Retina (tissue), 1 donor: ENCODE data around the gene RGS7.
"Not testable (repeated sequence)": the region's sequence is repeated elsewhere in the genome, so short reads cannot be mapped to it uniquely, and the experiment has no call there.

Experiments used
- DNase-seq: peaks from one replicate; pipeline ENCODE4 v3.0.0-alpha.2; 2016

RGS7 gene

DNA sequence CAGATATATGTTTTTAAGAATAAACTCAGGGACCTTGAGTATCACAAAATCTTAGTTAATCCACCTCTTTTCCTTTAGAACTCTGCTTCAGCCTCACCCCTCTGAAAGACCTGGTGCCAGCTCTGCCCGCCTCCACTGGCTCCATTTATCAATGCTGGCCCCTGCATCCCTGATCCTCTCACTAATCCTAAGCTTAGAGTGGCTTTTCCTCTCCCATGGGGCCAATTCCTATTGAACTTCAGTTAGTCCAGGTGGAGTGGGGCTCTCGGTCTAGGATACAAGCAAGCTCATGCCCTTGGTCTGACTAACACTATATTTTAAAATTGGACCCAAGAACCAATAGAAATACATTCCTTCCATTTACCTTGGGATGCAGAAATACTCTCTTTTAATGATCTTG is 87.0 kb downstream of the RGS7 start:
- DNase-seq, result no peak

DNA sequence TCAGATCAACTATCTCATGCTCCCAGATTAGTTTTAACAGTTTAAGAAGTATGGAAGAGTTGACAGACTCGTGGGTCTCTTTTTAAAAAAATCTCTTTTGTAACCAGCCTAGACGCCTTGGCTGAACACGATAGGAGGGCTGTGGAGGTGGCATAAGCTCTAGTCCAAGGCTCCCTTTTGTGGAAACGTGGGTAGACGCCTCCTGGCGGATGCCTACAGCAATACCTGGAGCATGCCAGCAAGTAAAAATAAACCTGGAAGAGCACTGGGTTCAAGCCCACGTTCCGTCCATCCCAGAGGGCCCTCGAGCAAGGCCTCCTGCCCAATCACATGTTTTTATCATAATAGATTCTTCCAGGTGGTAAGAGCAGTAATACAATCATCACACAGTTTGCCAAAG is 87.9 kb downstream of the RGS7 start:
- no peak for DNase-seq

DNA sequence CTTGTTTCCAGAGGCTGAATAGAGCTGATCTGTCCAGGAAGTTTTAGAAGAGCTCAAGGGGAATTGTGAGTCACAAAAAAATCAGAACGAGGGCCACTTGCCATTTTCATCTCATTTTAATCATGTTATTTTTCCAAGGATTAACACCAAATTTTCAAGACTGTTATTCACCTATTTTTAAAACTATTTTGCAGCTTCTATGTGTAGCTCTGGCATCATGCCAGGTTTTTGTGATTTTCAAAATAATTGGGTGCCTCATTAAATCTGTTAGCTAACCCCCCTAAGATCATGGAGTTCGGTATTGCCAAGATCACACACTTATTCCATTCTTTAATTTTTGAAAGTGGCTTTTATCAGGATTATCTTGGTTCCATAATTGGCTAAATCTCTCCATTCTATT is 90.9 kb downstream of the RGS7 start:
- DNase-seq, result no peak

DNA sequence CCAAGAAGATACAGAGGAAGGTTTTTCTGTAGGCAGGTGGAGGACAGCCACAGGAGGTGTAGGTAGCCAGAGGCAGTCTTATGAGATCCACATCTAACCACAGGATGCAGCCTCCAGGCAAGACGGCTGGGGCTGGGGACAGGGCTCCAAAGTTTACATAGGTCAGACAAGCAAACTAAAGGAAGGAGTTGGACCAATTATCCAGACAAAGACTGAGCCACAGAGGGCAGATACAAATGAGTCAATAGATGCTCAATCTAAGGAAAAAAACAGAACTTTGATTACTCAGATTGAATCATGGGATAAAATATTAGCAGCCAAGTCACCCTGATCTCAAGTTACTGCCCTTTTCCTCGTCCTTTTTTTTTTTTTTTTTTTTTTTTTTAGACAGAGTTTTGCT is 91.6 kb downstream of the RGS7 start:
- no peak for DNase-seq

DNA sequence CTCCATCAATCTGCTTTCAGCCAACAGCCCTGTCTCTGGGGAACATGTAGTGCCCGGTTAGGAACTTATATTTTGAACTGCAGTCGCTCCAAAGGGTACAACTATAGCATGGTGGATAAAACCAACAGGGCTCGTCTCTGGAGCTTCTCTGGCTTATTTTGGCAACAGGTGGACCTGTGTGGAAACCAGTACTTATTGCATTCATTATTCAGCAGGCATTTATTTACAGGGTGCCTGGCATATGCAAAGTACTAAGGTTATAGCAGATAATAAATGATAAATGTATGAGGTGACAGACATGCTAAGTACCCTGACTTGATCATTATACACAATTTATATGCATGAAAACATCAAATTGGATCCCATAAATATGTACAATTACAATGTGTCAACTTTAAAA is 93.7 kb downstream of the RGS7 start:
- DNase-seq, result no peak

DNA sequence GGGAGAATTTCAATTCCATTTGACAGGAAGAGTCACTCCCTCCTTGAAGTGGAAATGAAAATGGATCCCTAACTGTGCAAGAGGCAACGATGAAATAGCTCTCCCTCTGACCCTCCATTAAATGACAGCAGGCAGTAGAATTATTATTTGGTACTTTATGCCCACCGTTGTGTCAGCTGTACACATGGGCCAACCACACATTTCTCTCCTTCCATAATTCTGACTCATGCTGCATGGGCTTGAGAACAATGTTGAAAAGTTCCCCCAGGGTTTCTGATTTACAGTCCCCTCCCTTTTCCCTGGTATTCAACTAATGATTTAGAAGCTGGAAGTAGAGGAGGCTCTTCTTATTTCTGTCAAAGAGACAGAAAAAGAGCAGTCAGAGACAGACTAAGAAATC is 103.5 kb downstream of the RGS7 start:
- no peak for DNase-seq

DNA sequence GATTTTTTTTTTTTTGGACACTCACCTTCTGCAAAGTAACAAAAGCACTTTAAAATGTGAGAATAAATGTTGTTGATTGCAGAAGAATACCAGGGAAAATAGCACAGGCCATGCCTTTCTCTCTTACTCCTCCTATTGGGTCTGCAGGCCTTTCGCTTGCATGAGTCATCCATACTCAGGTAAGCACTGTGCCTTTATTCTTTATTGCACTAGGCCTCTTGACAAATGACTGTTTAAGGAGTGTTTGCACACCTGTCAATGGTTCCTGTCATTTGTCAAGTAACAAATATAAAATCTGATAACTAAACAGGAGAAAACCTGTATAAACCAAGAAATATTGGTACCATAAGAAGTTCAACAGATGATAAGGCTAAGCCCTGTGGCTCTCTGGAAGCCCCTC is 106.5 kb downstream of the RGS7 start:
- DNase-seq, result no peak

DNA sequence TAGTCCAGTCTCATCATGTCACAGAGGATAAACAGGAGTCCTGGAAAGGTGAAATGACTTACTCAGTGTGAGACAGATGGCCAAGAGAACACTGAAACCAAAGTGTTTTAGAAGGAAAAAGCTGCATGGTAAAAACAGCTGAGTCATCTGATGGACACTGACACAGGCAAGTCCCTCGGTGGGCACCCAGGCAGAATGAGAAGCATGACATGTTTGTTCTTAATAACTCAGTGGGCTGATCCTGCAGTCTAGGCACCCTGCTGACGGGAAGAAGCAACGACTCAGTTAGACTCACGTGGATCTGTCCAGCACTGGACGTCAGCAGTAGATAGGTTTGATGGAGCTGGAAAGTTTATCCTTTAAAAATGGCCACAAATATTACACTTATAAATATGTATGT is 116.9 kb downstream of the RGS7 start:
- DNase-seq, result peak; percentile 49

DNA sequence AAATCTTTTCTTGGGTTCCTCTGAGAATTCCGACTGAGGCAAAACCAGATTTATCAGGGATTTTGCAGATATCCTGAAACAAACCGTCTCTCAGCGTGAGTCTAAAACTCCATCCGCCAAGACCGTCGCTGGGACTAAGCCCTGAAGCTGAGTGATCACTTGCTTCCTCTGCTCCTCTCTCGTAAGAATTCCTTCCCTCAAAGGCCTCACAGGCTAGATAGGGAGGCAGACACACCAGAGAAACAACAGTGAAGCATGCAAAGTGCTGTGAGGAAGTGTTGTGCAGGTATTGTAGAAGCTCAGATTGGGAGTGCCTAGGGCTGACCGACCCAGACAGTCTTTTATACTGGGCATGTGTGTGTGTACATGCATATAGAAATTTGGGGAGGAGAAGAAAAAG is 119.1 kb downstream of the RGS7 start:
- no peak for DNase-seq

DNA sequence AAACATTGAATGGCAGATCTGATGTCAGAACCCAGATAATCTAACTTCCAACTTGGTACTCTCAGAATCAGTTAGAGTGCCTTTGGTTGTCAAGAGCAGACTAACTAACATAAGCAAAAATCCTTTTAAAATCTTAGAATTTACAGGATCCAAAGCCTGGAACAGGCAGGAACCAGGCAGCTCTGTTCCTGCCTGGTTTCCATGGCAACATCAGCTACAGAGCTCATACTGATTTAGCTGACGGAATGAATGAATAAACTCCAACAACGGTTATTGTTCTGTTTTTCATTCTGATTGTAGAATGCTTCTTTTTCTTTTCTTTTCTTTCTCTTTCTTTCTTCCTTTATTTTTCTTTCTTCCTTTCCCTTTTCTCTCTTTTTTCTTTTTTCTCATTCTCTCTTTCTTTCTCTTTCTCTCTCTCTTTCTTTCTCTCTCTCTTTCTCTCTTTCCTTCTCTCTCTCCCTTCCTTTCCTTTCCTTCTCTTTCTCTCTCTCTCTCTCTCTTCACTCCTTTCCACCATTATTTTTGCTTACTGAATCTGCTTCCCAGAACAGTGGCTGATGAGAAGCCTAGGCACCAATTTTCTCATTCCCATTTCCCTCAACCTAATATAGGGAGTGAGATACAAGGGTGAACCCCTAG is 121.6 kb downstream of the RGS7 start:
- DNase-seq, result peak; percentile 19

DNA sequence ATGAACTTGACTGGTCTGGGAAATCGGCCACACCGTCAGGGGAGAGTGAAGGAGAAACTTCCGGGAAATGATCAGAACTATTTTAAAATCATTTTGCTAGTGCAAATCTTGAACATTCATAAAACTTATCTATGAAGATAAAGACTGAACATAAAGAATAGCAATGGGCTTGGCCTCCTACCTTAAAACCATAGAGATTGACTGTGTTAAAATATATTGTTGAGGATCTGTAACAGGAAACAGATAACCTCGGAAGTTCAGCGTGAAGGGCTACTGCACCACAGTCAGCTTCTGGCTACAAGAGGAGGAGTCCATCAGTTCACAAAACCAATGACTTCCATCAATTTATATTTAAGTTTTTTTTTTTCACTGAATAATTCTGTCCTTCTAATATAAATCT is 127.3 kb downstream of the RGS7 start:
- DNase-seq, result no peak

DNA sequence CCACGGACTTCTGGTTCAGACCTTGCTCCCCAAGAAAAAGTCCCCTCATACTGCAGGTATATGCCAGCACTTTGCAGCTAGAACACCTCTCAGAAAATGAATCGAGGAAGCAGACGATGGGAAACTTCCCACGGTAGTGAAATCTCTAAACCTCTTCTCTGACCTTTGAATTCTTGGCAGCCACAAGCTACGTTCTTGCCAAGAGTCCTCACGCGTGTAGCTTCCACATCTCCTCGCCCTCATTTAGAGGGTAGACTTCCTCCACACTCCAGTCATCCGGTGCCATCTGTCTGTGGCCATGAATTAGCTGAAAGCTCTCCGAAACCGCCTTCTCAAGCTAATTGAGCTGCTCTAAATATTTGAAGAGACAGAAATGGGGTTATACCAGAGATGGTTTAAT is 127.8 kb downstream of the RGS7 start:
- DNase-seq, result peak; percentile 21

DNA sequence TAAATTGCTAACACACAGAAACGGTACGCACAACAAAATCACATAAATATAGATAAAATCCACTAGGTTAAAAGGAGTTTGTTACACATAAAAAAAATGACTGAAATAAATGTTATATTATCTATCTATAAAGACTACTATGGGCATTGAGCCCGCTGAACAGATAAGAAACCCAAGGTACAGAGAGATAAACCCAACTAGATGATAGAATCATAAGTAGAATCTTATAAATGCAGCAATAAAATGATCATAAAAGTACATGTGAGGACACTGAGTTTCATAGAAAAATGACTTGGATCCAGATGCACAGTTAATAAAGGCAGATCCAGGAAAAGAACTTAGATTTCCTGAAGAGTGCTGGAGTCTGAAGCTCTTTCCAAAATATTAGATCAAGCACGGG is 128.7 kb downstream of the RGS7 start:
- no peak for DNase-seq

DNA sequence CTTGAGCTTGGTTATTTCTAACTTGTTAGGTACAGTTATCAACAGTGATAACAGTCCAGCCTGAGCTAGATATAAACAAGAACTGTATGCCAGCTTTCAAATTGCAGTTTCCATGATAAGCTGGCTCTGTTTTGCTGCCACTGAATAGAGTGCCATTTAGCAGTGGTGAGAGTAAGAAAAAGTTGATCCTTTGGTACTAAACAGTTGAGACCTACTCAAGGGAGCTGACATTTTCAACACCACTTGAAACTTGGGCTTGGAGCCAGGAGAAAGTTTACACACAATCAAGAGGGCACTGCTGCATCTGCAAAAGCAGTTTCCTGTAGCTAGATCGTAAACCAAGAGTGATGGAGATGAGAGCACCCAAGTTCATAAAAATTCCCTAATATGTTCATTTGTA is 131.3 kb downstream of the RGS7 start:
- DNase-seq, result no peak

DNA sequence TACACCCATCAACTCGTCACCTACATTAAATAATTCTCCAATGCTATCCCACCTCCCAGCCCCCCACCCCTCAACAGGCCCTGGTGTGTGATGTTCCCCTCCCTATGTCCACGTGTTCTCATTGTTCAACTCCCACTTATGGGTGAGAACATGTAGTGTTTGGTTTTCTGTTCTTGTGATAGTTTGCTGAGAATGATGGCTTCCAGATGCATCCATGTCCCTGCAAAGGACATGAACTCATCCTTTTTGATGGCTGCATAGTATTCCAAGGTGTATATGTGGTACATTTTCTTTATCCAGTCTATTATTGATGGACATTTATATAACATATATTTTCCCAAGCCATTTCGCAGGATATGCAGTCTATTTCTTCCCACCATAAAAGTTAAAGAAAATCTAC is 132.8 kb downstream of the RGS7 start:
- not testable (repeated sequence) for DNase-seq

DNA sequence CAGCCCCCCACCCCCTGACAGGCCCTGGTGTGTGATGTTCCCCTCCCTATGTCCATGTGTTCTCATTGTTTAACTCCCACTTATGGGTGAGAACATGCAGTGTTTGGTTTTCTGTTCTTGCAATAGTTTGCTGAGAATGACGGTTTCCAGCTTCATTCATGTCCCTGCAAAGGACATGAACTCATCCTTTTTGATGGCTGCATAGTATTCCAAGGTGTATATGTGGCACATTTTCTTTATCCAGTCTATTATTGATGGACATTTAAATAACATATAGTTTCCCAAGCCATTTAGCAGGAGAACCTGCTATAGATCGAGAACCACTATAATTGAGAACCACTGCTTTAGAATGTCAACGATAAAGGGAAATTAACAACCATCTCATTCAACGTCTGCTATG is 134.2 kb downstream of the RGS7 start:
- not testable (repeated sequence) for DNase-seq

DNA sequence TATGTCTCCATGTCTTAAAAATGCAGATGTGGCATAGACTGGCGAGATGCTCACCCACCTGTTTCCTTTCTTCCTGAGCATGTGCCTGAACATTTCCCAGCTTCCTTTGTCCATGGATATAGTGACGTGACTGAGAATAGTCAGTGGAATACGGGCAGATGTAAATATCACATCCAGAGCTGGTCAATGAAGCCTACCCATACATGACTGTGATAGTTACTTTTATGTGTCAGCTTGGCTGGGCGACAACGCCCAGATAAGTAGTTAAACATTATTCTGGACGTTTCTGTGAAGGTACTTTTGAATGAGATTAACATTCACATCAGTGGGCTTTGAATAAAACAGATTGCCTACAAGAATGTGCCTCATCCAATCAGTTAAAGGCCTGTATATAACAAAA is 135.7 kb downstream of the RGS7 start:
- DNase-seq, result no peak

DNA sequence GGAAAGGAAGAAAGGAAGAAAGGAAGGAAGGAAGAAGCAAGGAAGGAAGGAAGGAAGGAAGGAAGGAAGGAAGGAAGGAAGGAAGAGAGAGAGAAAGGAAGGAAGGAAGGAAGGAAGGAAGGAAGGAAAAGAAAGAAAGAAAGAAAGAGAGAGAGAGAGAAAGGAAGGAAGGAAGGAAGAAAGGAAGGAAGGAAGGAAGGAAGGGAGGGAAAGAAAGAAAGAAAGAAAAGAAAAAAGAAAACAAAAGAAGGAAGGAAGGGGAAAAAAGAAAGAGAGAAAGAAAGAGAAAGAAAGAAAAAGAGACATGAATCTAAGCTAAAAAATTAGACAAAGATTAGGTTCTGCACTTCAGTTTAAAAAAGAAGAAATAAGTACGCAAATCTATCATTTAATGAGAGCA is 136.1 kb downstream of the RGS7 start:
- not testable (repeated sequence) for DNase-seq

DNA sequence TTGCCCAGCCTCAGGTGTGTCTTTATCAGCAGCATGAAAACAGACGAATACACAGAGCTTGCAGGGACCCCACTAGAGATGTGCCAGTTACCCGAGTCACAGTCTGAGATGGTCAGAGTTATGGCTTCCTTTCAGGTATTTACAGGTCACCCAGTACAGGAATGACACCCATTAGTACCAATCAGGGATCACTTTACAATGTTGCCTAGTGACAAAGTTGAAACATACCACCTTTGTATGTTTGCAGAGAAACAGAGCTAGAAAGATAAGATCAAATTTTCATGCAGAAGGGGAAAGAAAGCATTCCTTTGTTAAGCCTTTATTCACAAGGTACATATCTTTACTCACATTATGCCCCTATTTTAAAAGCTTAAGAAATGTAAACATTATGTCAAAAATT is 137.6 kb downstream of the RGS7 start:
- DNase-seq, result no peak

DNA sequence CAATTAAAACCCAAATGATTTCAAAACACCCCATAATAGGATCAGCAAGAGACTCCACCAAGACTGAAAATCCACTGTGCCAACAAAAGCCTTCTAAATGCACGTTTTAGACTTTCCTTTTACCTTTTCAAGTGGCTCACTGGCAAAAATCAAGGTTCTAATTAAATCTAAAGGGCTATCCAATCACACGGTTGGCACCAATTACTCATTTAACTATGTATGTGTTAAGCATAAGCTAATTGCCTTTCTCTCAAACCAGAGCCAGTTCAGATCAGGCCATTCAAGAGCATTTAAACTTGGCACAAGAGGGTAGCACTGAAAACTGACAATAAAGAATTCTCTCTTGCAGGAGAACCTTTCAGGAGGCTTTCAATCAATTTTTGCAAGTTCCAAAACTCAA is 139.5 kb downstream of the RGS7 start:
- no peak for DNase-seq

DNA sequence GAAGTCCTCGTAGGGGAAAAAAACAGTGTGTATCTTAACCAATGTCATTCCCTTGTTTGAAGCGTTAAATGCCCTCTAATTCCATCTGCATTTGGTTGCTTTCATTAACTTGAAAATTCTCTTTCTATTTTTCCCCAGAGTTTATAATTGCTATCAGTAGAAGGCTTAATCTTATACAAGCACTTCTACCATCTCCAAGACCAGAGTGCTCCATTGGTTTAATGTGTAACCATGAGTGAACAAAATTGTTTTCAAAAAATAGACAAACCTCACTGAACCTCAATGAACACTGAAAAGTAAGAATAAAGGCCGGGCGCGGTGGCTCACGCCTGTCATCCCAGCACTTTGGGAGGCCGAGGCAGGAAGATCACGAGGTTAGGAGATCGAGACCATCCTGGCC is 141.3 kb downstream of the RGS7 start:
- DNase-seq, result no peak

DNA sequence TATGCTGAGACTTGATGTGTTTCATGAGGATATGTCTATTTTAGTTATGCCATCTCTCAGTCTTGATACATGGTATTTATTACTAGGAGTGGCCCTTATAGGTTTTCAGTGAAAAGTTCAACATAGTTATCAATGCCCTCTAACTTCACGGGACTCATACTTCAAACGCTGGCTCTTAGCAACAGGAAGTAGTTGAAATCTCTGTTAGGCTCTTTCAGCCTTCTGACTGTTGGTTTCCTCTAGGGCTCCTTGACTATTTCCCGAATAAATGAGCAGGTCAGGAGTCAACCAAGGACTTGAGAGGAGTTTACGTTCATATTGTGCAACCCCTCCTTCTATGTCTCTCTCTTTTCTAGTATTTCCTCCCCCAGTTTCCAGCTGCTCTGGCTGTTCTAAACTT is 141.8 kb downstream of the RGS7 start:
- DNase-seq, result no peak

DNA sequence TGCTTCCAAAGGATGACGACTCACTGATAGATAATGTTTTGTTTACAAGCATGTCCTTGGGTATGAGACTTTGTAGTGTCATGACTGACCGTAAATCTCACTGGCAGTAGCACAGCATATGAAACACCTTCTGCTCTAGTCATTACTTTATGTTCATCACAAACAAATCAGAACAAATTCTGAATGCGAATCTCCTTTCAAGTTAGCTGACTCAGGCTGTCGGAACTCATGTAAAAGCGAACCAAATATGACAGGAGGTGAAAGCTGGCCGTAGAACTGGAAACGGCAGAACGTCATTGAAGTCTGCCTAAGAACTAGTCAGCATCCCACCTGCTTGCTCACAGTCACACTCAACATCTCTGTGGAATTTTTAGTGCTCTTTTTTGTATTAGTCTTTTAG is 143.9 kb downstream of the RGS7 start:
- DNase-seq, result no peak

DNA sequence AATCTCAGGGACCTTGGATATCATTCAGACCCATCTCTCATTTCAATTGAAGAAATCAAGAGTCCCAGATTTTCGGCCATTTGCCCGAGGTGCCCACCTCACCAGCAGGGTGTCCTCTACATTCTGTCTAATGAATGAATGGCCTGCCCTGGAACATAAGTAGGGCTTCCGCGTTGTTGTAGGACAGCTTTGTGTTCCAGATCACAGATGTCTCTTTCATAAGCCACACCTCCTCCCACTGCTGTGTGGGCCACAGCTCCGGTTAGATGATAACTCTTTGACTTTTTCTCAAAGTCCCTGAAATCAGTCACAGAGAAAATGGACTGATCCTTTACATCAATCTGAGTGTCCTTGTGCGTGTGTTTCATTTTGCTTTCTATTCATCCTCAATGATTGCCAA is 144.4 kb downstream of the RGS7 start:
- DNase-seq, result no peak

DNA sequence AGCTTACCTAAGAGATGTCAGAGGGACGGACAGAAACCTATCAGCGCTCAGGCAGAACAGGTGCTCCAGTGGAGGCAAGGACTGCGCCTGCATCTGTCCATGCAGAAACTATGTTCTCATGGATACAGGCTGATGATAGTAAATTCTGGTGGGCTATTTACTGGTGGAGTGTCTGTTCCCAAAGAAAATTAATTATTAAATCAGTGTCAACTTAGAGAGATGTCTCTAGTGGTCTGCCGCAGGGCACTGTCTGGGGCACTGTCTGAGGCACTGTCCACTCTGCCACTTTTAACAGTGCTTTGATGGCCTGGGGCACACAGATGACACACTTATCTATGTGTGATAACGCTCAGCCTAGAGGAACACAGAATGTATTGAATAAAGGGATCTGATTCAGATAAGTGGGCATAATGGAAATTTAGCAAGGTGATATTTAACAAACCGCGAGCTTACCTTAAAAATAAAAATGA is 148.1 kb downstream of the RGS7 start:
- peak; percentile 35 for DNase-seq

DNA sequence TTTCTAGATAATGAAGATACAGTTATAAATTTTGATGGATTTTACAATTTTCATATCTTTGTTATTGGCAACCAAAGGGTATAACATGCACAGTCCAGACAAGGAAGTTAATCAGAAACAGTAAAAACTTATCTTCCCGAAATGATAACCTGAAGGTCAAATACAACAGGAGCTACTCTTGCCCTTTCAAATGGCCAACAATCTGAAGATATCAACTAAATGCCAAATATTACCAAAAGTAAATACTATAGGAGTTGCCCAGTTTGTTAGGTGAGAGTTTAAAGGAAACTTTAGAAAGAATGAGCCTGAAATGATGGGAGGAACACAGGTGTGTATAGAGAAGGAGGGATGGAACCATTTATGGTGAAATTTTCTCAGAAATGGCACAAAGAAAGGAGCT is 153.2 kb downstream of the RGS7 start:
- no peak for DNase-seq
